ENCODE data around the gene ADISSP.

The ADISSP gene

DNA sequence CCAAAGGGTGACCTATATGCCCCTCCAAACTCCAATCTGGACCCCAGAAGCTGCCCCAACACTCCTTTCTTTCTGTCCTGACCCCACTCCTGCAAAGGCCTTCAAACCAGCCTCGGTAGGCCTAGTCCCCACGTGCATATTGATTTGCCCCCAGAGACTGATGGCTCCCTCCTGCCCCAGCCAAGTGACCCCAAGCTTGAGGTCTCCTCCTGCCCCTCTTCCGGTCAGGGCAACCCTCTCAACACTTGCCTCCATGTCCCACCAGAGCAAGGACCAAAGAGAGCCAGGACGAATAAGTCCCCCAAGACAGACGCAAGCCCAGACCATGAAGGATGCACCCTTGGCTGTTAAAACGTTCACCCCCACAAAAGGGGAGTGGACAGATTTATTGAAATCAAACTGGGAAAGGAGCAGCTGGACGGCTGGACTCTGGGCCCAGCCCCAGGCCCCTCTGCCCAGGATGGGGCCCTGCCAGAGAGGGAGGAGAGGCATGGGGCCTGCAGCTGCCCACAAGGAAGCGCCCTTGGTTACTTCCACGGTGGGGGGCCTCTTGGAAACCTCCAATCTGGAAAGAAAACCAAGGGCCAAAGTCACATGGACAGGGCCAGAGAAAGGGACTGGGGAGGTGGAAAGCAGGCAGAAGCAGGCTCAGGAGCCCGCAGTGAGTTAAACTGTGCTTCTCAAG lies 16.1 kb upstream of the ADISSP start:
- H3K9me3 Mint-ChIP-seq = no peaks in the 10 kb centered on the region
- H3K4me1 Mint-ChIP-seq = peaks cover 37% of the 10 kb centered on the region
- DNase-seq = no peak
- peak overlapping the region; percentile 25 for H3K4me3 Mint-ChIP-seq
- peaks cover 6% of the 10 kb centered on the region for H3K36me3 Mint-ChIP-seq (ENCODE audit: low read depth)
- H3K27me3 Mint-ChIP-seq (ENCODE audit: low read depth, poor library complexity) = peaks cover 40% of the 10 kb centered on the region
- no peak overlapping the region for H3K27ac Mint-ChIP-seq
- TF ChIP-seq, protein P1, sequence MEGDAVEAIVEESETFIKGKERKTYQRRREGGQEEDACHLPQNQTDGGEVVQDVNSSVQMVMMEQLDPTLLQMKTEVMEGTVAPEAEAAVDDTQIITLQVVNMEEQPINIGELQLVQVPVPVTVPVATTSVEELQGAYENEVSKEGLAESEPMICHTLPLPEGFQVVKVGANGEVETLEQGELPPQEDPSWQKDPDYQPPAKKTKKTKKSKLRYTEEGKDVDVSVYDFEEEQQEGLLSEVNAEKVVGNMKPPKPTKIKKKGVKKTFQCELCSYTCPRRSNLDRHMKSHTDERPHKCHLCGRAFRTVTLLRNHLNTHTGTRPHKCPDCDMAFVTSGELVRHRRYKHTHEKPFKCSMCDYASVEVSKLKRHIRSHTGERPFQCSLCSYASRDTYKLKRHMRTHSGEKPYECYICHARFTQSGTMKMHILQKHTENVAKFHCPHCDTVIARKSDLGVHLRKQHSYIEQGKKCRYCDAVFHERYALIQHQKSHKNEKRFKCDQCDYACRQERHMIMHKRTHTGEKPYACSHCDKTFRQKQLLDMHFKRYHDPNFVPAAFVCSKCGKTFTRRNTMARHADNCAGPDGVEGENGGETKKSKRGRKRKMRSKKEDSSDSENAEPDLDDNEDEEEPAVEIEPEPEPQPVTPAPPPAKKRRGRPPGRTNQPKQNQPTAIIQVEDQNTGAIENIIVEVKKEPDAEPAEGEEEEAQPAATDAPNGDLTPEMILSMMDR (IDR thresholded peaks at IDR 0.05) = no peak

DNA sequence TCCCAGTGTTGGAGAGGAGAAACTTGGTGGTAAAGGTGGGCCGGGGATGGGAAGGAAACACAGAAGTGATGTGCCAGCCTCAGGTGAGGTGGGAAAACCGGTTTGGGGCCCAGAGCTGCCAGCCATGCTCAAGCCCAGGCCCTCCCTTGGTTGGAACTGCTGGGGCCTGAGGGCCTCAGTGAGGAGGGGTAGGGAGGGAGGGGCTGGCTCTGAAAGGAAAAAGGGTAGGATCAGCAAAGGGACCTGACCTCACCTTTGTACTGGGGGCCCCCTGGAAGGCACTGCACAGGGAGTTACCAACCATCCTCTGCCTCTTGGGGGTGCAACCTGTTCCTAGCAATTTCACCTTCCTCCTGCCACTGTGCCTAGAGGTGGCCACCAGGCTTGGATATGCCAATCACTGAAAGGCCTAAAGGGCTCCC lies 15.5 kb upstream of the ADISSP start:
- H3K36me3 Mint-ChIP-seq (ENCODE audit: low read depth) = peaks cover 6% of the 10 kb centered on the region
- peaks cover 40% of the 10 kb centered on the region for H3K27me3 Mint-ChIP-seq (ENCODE audit: low read depth, poor library complexity)
- TF ChIP-seq, protein P1 (IDR thresholded peaks at IDR 0.05) = no peak
- no peak overlapping the region for H3K27ac Mint-ChIP-seq
- no peaks in the 10 kb centered on the region for H3K9me3 Mint-ChIP-seq
- no peak for DNase-seq
- H3K4me1 Mint-ChIP-seq = peaks cover 37% of the 10 kb centered on the region
- H3K4me3 Mint-ChIP-seq = no peak overlapping the region

DNA sequence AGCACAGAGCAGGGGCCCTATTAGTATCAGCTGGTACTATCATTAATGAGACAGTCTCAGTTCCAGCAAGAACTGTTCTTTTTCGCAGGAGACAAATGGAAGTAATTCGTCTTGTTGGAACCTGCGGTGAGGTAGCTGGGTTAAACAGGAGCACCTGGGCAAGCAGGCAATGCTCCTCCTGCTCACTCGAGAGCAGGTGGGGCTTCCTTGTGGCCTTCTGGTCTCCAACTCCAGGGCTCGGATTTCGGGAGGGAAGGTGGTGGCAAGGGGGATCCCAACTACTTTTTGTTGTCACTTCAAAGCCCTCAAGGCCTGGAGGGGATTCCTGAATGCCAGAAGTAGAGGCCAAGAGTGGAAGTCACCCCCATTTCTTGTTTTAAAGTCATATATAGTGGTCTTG lies 15.0 kb upstream of the ADISSP start:
- Mint-ChIP-seq H3K27ac (no peak overlapping the region), H3K4me3 (no peak overlapping the region), H3K4me1 (peaks cover 37% of the 10 kb centered on the region), H3K36me3 (ENCODE audit: low read depth) (peaks cover 6% of the 10 kb centered on the region), H3K9me3 (no peaks in the 10 kb centered on the region), H3K27me3 (ENCODE audit: low read depth, poor library complexity) (peaks cover 40% of the 10 kb centered on the region)
- TF ChIP-seq, protein P1 (IDR thresholded peaks at IDR 0.05) = no peak
- DNase-seq = no peak

DNA sequence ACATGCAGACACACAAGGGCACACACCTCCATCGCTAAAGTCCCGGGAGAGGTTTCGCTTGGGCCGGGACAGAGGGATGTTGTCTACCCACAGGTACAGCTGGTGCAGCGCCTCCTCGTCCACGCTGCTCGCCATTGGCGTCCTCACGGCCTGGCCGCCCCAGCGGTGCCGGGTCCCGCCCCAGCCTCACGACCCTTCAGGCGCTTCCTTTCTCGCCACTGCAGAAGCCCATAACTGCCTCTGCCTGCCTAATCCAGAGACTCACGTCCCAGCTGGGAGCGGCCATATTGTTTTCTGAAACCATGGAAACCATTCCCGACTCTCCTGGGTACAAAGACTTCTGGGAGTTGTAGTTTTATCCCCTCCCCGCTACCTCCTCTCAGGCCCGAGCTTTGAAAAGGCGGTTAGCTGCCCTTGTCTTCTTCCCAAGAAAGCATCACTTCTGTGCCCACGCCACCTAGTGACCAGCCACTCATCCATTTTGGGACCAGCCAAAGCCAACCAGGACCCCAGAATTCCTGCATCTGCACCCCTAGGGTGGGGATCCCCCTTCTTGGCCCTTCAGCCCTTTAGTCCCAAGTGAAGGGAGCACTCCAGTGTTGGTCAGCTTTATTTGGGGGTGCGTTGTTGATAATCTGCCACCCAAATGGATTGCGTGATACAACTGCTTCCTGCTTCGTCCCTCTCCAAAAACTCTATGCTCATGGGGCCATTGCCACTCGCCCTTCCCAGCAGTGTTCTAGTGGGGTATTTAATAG lies 13.8 kb upstream of the ADISSP start, which contains the start of gene SPEF1:
SPEF1 (minus strand) TSS at position 296 of the 758 bp plus-strand sequence; CDS start at position 135, 161 bp downstream.
- TF ChIP-seq, protein P1 (IDR thresholded peaks at IDR 0.05) = peak; percentile 26
- Mint-ChIP-seq H3K9me3 (no peaks in the 10 kb centered on the region), H3K4me1 (peaks cover 45% of the 10 kb centered on the region), H3K27ac (no peak within 1 kb of the TSS), H3K4me3 (peak within 1 kb of the TSS; percentile 74), H3K27me3 (ENCODE audit: low read depth, poor library complexity) (peaks cover 49% of the 10 kb centered on the region), H3K36me3 (ENCODE audit: low read depth) (peaks cover 6% of the 10 kb centered on the region)
- peak; percentile 73 for DNase-seq

DNA sequence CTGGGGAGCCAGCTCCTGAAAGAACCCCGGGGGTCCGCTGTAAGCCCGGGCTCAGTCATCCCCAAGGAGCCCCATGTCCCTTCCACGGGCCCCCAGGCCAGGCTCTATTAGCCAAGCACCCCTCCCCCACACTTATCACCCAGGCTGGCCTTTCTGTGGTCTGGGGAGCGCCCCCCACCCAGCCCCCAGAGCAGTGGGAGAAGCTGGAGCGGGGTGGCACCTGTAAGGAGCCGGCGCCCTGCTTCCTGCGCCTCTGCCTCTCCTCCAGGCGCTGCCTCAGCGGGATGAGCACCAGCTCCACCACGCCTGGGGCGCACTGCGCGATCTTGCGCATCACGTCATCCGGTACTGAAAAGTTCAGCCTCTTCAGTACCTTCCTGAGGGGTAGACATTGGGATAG lies 11.4 kb upstream of the ADISSP start:
- TF ChIP-seq, protein P1 (IDR thresholded peaks at IDR 0.05) = no peak
- H3K9me3 Mint-ChIP-seq = no peaks in the 10 kb centered on the region
- H3K27ac Mint-ChIP-seq = no peak overlapping the region
- peaks cover 34% of the 10 kb centered on the region for H3K4me1 Mint-ChIP-seq
- no peak for DNase-seq
- H3K27me3 Mint-ChIP-seq (ENCODE audit: low read depth, poor library complexity) = peaks cover 69% of the 10 kb centered on the region
- peak overlapping the region; percentile 75 for H3K4me3 Mint-ChIP-seq
- no peaks in the 10 kb centered on the region for H3K36me3 Mint-ChIP-seq (ENCODE audit: low read depth)
